MM.1S (cell line): Measurements from ENCODE around the gene ANTXRL.
"Not testable (repeated sequence)": the region's sequence is repeated elsewhere in the genome, so short reads cannot be mapped to it uniquely, and the experiment has no call there.

Experiments
- DNase-seq: peaks from one replicate; pipeline ENCODE4 v3.0.0-alpha.2; 2015
- H2AFZ ChIP-seq: fragments of 300-600 bp; sonication (generic); 2 replicates; pipeline ENCODE4 v1.6.0; 2016; ENCODE audit warnings: antibody characterized with exemption, low read length
- H3F3A ChIP-seq: fragments of 300-600 bp; sonication (generic); 2 replicates; pipeline ENCODE4 v1.6.1; 2016; ENCODE audit warnings: mild to moderate bottlenecking, antibody characterized with exemption, low read length, moderate library complexity, mixed read lengths; ENCODE audit not compliant: insufficient read depth
- H3K27ac ChIP-seq: fragments of 300-600 bp; sonication (generic); 2 replicates; pipeline ENCODE4 v1.5.1; 2016; ENCODE audit warnings: mild to moderate bottlenecking, low read length
- H3K27me3 ChIP-seq: fragments of 300-600 bp; sonication (generic); replicated peaks from 2 replicates; pipeline ENCODE4 v1.6.0; 2016; ENCODE audit warnings: low read length; ENCODE audit not compliant: insufficient read depth
- H3K36me3 ChIP-seq: fragments of 300-600 bp; sonication (generic); replicated peaks from 2 replicates; pipeline ENCODE4 v1.6.1; 2016; ENCODE audit warnings: mild to moderate bottlenecking, low read length, mixed read lengths; ENCODE audit not compliant: insufficient read depth
- H3K4me1 ChIP-seq: fragments of 300-600 bp; sonication (generic); 2 replicates; pipeline ENCODE4 v1.6.1; 2016; ENCODE audit warnings: low read length, mixed read lengths
- H3K4me2 ChIP-seq: fragments of 300-600 bp; sonication (generic); 2 replicates; pipeline ENCODE4 v1.6.0; 2016; ENCODE audit warnings: low read depth, low read length
- H3K4me3 ChIP-seq: fragments of 300-600 bp; sonication (generic); 2 replicates; pipeline ENCODE4 v1.5.1; 2016; ENCODE audit warnings: low read length, mixed read lengths
- H3K79me2 ChIP-seq: fragments of 300-600 bp; sonication (generic); 2 replicates; pipeline ENCODE4 v1.6.1; 2016; ENCODE audit warnings: mixed run types, low read length, mixed read lengths
- H3K9ac ChIP-seq: fragments of 300-600 bp; sonication (generic); 2 replicates; pipeline ENCODE4 v1.6.1; 2016; ENCODE audit warnings: low read length, mixed read lengths
- H3K9me2 ChIP-seq: fragments of 300-600 bp; sonication (generic); replicated peaks from 2 replicates; pipeline ENCODE4 v1.6.1; 2016; ENCODE audit warnings: mild to moderate bottlenecking, low read length, mixed read lengths; ENCODE audit not compliant: insufficient read depth
- H3K9me3 ChIP-seq: fragments of 300-600 bp; sonication (generic); replicated peaks from 2 replicates; pipeline ENCODE4 v1.6.1; 2016; ENCODE audit warnings: mild to moderate bottlenecking, low read length, mixed read lengths; ENCODE audit not compliant: insufficient read depth
- H4K20me1 ChIP-seq: fragments of 300-600 bp; sonication (generic); 2 replicates; pipeline ENCODE4 v1.6.1; 2016; ENCODE audit warnings: mild to moderate bottlenecking, low read length, moderate library complexity, mixed read lengths; ENCODE audit not compliant: insufficient read depth

ANTXRL gene

DNA sequence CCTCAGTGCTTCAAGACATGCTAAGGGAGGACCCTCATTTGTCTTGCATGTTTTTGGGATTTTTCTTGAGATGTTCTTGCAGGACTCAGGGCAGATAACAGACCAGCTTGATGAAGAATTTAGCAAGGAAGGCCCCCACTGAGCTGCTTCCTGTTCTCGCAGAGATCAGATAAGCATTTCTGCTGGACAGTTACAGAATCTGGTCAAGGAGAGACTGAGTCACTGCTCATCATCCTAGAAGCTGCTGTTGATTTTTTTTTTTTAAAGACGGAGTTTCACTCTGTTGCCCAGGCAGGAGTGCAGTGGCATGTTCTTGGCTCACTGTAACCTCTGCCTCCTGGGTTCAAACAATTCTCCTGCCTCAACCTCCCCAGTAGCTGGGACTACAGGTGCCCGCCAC, 87.6 kb downstream of the ANTXRL start:
- not testable (repeated sequence) for H3K27ac ChIP-seq, H3K9me3 ChIP-seq, H3K9ac ChIP-seq, DNase-seq, H3F3A ChIP-seq, H3K4me2 ChIP-seq, H3K9me2 ChIP-seq, H3K79me2 ChIP-seq, H3K36me3 ChIP-seq, H3K27me3 ChIP-seq, H3K4me1 ChIP-seq, H3K4me3 ChIP-seq, H2AFZ ChIP-seq, H4K20me1 ChIP-seq

DNA sequence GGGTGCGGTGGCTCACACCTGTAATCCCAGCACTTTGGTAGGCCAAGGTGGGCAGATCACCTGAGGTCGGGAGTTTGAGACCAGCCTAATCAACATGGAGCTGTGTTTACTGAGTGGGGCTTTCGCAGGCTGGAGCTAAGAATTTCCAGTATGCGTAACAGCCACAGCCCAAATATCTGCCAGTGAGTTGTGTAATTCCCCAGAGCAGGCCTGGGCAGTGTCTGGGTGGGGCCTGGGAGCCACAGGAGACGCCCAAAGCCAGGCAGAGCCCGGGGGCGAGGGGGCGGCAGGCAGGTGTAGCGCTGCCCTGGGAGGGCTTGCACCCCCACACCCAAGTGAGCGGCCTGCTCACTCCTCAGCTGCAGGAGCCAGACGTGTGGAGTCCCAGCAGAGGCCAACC, 88.6 kb downstream of the ANTXRL start, which contains the start of gene ANXA8L1:
TSS of gene ANXA8L1 (plus strand) at position 371 of the 400 bp plus-strand sequence. CDS start 76 bp downstream, outside the sequence.
- H4K20me1 ChIP-seq, H3K36me3 ChIP-seq, H3K4me2 ChIP-seq, H3K27me3 ChIP-seq, H3K9ac ChIP-seq, H3K4me1 ChIP-seq, H2AFZ ChIP-seq, DNase-seq, H3K79me2 ChIP-seq, H3K27ac ChIP-seq, H3K4me3 ChIP-seq, H3K9me3 ChIP-seq, H3F3A ChIP-seq, H3K9me2 ChIP-seq: not testable (repeated sequence)

DNA sequence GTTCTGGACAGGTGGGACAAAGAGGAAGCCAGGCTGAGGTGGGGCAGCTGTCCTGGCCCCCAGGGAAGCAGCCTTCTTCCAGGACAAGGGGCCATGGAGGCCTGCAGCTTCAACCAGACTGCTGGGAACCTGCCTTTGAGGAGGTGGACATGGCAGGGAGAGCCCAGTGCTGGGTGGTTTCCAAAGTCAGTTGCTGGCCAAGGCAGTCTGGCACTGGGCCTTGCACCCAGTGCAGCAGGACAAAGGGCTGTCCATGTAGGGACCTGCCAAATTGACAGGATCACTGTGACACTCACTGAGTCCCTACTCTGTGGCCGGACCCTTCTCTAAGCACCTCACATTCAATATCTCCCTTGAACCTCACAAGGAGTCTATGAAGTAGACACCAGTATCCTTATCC, 90.2 kb downstream of the ANTXRL start:
- not testable (repeated sequence) for H3F3A ChIP-seq, H3K4me2 ChIP-seq, H3K4me1 ChIP-seq, H3K9me3 ChIP-seq, H3K4me3 ChIP-seq, H3K79me2 ChIP-seq, H3K9ac ChIP-seq, H4K20me1 ChIP-seq, DNase-seq, H3K36me3 ChIP-seq, H3K9me2 ChIP-seq, H2AFZ ChIP-seq, H3K27ac ChIP-seq, H3K27me3 ChIP-seq

DNA sequence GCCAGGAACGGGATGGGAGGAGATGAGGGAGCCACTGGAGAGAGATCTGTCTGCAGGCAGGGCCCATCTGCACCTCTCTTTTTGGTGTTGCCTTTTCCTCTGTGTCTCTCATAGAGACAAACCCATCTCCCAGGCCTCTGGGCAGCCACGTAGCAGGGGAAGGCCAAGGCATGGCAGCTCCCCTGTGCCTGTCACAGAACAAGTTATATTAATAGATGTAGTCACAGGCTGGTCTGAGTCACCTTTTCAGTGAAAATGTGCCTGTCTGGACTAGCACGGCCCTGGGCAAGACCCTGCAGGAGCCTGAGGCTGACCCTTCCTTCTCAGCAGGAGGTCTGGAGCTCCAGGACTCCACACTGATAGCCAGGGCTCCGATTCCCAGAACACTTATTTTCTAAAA, 90.9 kb downstream of the ANTXRL start:
- not testable (repeated sequence) for DNase-seq, H3K9ac ChIP-seq, H3K9me3 ChIP-seq, H3K36me3 ChIP-seq, H3K9me2 ChIP-seq, H3F3A ChIP-seq, H3K4me3 ChIP-seq, H4K20me1 ChIP-seq, H3K4me2 ChIP-seq, H3K27ac ChIP-seq, H3K27me3 ChIP-seq, H3K4me1 ChIP-seq, H2AFZ ChIP-seq, H3K79me2 ChIP-seq

DNA sequence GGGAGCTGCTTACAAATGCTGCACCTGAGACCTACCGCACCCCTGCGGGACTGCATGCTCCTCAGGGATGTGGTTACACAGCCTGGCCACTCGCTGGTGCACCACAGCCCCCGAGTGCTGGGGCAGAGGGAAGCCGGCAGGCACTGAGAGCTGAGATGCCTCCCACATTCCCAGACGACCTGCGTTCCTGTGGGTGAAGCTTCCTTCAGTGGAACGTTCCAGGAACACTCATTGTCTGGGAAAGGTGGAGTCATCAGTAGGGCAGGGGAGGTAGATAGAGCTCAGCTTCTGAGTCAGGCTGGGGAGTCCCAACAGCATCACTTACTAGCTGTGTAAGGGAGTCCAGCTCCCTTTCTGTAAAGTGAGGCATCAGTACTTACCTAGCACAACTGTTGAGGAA, 91.3 kb downstream of the ANTXRL start:
- not testable (repeated sequence) for H3K4me1 ChIP-seq, H3K27ac ChIP-seq, H2AFZ ChIP-seq, H3K4me3 ChIP-seq, H3K9me2 ChIP-seq, H3K9me3 ChIP-seq, DNase-seq, H3K9ac ChIP-seq, H3F3A ChIP-seq, H3K4me2 ChIP-seq, H4K20me1 ChIP-seq, H3K36me3 ChIP-seq, H3K79me2 ChIP-seq, H3K27me3 ChIP-seq

DNA sequence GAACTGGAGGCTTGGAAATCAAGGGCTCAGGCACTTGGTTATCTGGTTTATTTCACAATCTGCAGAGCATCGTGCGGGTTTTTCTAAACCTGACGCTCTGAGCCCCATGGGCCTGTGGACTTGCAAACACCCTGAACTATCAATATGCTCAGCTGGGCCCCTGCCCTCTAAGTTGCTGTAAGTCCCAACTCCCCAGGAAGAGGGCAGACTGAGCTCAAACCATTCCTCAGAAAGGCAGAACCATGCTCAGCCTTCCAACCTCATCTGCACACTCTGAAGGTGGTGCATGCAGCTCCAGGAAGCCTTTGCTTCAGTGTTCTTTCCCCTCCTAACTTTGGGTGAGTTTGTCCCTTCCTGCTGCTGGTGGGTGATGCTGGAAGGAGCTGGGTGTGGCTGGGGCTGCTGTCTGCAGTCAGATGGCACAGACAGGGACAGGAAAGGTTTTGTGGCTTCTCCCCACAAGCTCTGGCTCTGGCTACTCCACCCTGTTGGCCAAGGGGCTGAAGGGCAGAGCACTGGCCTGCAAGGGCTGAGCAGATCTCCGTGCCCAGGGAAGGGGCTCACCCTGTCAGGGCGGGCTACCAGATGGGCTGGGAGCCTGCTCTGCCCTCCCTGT, 92.5 kb downstream of the ANTXRL start:
- not testable (repeated sequence) for H4K20me1 ChIP-seq, H3K9ac ChIP-seq, H3K9me2 ChIP-seq, H3K79me2 ChIP-seq, H3K4me3 ChIP-seq, DNase-seq, H3K9me3 ChIP-seq, H2AFZ ChIP-seq, H3K27ac ChIP-seq, H3K36me3 ChIP-seq, H3K27me3 ChIP-seq, H3K4me1 ChIP-seq, H3K4me2 ChIP-seq, H3F3A ChIP-seq
